Body of pancreas (tissue), 4 donors: Measurements from ENCODE around the gene PPIL4. TPM values are rescaled to one million over a fixed set of nuclear protein-coding genes. Genes with fewer than 3 reads are reported as not detected.
"Not testable (repeated sequence)": the region's sequence is repeated elsewhere in the genome, so short reads cannot be mapped to it uniquely, and the experiment has no call there.

Experiments
- ATAC-seq: fragments of 150-250 bp; one replicate; pipeline ENCODE4 v1.9.1; 2016
- DNase-seq, 4 donors: peaks; one replicate each; pipeline ENCODE4 v3.0.0-alpha.2; 2019
- H3K27ac ChIP-seq, 4 donors: fragments of 200-600 bp; sonication (generic); 1 replicate in 3 of 4; 2 replicates in 1 of 4; pipeline versions ENCODE4 v1.5.1 to v1.6.1; 2016 to 2019; ENCODE audit warnings: mild to moderate bottlenecking in 1 of 4, mixed read lengths in 1 of 4, moderate library complexity in 1 of 4
- H3K27me3 ChIP-seq, 2 donors: fragments of 200-600 bp; sonication (generic); one replicate each; pipeline ENCODE4 v1.6.0; 2016; ENCODE audit warnings: mild to moderate bottlenecking in 1 of 2
- H3K36me3 ChIP-seq, 2 donors: fragments of 200-600 bp; sonication (generic); replicated peaks in 1 of 2; 2 replicates each; pipeline ENCODE4 v1.5.1; 2016; ENCODE audit warnings: low read depth in 2 of 2; ENCODE audit not compliant: insufficient read depth in 1 of 2
- H3K4me1 ChIP-seq: fragments of 200-600 bp; sonication (generic); one replicate; pipeline ENCODE4 v1.6.0; 2016
- H3K4me3 ChIP-seq, 2 donors: fragments of 200-600 bp; sonication (generic); 1 replicate in 1 of 2; 2 replicates in 1 of 2; pipeline ENCODE4 v1.5.1; 2016 to 2019
- H3K9me3 ChIP-seq, 3 donors: fragments of 200-600 bp; sonication (generic); 1 replicate in 2 of 3; 2 replicates in 1 of 3; pipeline ENCODE4 v1.5.1; 2016
- POLR2A ChIP-seq, 3 donors: fragments of 450-650 bp; IDR thresholded peaks; one replicate each; pipeline ENCODE4 v1.6.1; 2016; ENCODE audit warnings: antibody characterized with exemption in 3 of 3, mild to moderate bottlenecking in 2 of 3
- WGBS, 2 donors: methylation state at CpG; one replicate each; pipeline ENCODE4 v1.1.5; 2017; 5-methylcytosine and 5-hydroxymethylcytosine counted together
- intact Hi-C: fragments of 100-400 bp; cut with DNase I; formaldehyde crosslinking; loops from one replicate; pipeline ENCODE4 v1.15.1; 2023
- total RNA-seq, 2 donors: library from RNA; depleted of rRNA; stranded (reverse); fragments of >200 nt; gene quantifications; one replicate each; pipeline ENCODE4 v1.1.0, GENCODE V29; 2016
- TF ChIP-seq, protein P1 (sequence below), 7 experiments: fragments of 450-650 bp in 4 of 7; fragments of 200-600 bp in 3 of 7; sonication (generic) in 3 of 7; IDR thresholded peaks; one replicate each; pipeline ENCODE4 v1.5.1; 2016 to 2019; ENCODE audit warnings: antibody characterized with exemption in 7 of 7

Gene PPIL4
- total RNA-seq, 2 donors from 2014 or later = 14.5 to 24.1 TPM

- Histone ChIP-seq H3K36me3 (no peaks in the 10 kb centered on the region), H3K4me1 (no peaks in the 10 kb centered on the region), H3K27ac (no peak overlapping the region), H3K27me3 (no peaks in the 10 kb centered on the region), H3K9me3 (no peaks in the 10 kb centered on the region), H3K4me3 (no peak overlapping the region)
- intact Hi-C loops = no loop called here
- no peak for TF ChIP-seq POLR2A (IDR thresholded peaks at IDR 0.05)
- TF ChIP-seq, protein P1, sequence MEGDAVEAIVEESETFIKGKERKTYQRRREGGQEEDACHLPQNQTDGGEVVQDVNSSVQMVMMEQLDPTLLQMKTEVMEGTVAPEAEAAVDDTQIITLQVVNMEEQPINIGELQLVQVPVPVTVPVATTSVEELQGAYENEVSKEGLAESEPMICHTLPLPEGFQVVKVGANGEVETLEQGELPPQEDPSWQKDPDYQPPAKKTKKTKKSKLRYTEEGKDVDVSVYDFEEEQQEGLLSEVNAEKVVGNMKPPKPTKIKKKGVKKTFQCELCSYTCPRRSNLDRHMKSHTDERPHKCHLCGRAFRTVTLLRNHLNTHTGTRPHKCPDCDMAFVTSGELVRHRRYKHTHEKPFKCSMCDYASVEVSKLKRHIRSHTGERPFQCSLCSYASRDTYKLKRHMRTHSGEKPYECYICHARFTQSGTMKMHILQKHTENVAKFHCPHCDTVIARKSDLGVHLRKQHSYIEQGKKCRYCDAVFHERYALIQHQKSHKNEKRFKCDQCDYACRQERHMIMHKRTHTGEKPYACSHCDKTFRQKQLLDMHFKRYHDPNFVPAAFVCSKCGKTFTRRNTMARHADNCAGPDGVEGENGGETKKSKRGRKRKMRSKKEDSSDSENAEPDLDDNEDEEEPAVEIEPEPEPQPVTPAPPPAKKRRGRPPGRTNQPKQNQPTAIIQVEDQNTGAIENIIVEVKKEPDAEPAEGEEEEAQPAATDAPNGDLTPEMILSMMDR (IDR thresholded peaks at IDR 0.05) = no peak
- ATAC-seq (no peak), DNase-seq (no peak)
- 38 to 65% methylated on average over 5 of the region's 5 CpGs for WGBS, 2 donors
Measured at GRCh38 chr6:149461670-149462069, 84.2 kb downstream of the PPIL4 start.

DNA sequence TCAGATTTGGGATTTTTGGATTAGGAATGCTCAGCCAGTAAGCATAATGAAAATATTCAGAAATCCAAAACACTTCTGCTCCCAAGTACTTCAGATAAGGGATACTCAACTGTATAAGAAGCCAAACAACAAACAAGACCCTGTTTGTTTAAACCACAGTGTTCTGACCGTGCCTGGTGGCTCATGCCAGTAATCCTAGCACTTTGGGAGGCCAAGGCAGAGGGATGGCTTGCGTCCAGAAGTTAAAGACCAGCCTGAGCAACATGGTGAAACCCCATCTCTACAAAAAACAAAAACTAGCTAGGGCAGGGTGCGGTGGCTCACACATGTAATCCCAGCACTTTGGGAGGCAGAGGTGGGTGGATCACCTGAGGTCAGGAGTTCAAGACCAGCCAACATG is 85.6 kb downstream of the PPIL4 start:
- intact Hi-C loops, ATAC-seq, H3K4me3 ChIP-seq, H3K27ac ChIP-seq, H3K4me1 ChIP-seq, DNase-seq, H3K27me3 ChIP-seq, H3K36me3 ChIP-seq, H3K9me3 ChIP-seq: not testable (repeated sequence)
- 72 to 84% methylated on average over 3 of the region's 3 CpGs for WGBS, 2 donors

DNA sequence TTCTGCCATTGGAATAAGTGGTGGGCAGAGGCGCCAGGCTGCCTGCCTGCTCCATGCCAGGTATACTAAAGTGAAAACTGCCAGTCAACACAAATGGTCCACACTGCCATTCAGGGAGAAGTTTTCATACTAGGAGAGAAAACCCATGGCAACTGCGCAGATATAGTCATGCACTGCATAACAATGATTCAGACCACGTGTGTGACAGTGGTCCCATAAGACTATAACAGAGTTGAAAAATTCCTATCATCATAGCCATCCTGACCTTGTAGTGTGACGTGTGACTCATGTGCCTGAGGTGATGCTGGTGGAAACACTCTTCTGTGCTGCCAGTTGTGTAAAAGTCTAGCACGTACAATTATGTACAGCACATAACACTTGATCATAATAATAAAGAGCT is 86.1 kb downstream of the PPIL4 start:
- intact Hi-C loops = no loop called here
- no peaks in the 10 kb centered on the region for H3K27me3 ChIP-seq
- DNase-seq (no peak), ATAC-seq (no peak)
- TF ChIP-seq POLR2A (IDR thresholded peaks at IDR 0.05) = no peak
- TF ChIP-seq, protein P1 (IDR thresholded peaks at IDR 0.05) = no peak
- no peaks in the 10 kb centered on the region for H3K9me3 ChIP-seq
- no peaks in the 10 kb centered on the region for H3K36me3 ChIP-seq
- H3K27ac ChIP-seq = no peak overlapping the region
- H3K4me1 ChIP-seq = peaks cover 4% of the 10 kb centered on the region
- 78 to 81% methylated on average over 5 of the region's 5 CpGs for WGBS, 2 donors
- H3K4me3 ChIP-seq = no peak overlapping the region

DNA sequence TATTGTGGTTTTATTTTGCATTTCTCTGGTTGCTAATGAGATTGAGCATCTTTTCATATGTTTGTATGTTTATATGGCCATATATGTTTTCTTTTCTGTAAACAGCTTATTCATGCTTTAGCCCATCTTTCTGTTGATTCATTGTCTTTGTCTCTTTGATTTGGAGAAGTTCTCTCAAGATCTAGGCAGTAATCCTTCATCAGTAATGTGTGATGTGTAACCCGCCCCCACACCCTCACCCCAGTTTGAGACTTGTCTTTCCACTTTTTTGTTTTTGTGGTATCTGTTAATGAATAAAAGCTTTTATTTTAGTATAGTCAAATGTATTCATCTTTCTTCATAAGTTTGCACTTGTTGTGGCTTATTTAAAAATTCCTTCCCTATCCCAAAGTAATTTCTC is 87.0 kb downstream of the PPIL4 start:
- Histone ChIP-seq H3K36me3 (no peaks in the 10 kb centered on the region), H3K27ac (no peak overlapping the region), H3K4me3 (no peak overlapping the region), H3K4me1 (peaks cover 13% of the 10 kb centered on the region), H3K9me3 (no peaks in the 10 kb centered on the region), H3K27me3 (no peaks in the 10 kb centered on the region)
- no peak for TF ChIP-seq POLR2A (IDR thresholded peaks at IDR 0.05)
- TF ChIP-seq, protein P1 (IDR thresholded peaks at IDR 0.05) = no peak
- ATAC-seq (no peak), DNase-seq (no peak)
- 75 to 80% methylated on average over 1 of the region's 1 CpG for WGBS, 2 donors
- intact Hi-C loops = no loop called here

DNA sequence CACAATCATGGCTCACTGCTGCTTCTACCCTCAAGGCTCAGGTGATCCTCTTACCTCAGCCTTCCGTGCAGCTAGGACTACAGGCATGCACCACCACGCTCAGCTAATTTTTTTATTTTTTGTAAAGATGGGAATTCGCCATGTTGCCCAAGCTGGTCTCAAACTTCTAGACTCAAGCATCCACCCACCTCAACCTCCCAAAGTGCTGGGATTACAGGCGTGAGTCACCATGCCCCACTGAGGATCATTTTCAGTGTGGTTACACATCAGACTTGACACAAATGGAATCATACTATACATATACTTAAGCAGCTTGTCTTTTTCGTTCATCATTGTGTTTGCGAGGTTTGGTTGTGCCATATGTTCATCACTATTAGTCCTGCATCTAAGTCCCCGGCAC is 87.6 kb downstream of the PPIL4 start:
- Histone ChIP-seq H3K27me3 (no peaks in the 10 kb centered on the region), H3K27ac (no peak overlapping the region), H3K36me3 (no peaks in the 10 kb centered on the region), H3K4me3 (no peak overlapping the region), H3K9me3 (no peaks in the 10 kb centered on the region), H3K4me1 (peaks cover 19% of the 10 kb centered on the region)
- ATAC-seq = no peak
- TF ChIP-seq, protein P1 (IDR thresholded peaks at IDR 0.05) = no peak
- TF ChIP-seq POLR2A (IDR thresholded peaks at IDR 0.05) = no peak
- 94 to 96% methylated on average over 7 of the region's 7 CpGs for WGBS, 2 donors
- intact Hi-C loops = no loop called here
- no peak for DNase-seq
